HG03045 (cell line): Measurements from ENCODE around the gene AFMID.
"Not testable (repeated sequence)": the region's sequence is repeated elsewhere in the genome, so short reads cannot be mapped to it uniquely, and the experiment has no call there.

Source experiments
- ATAC-seq: cut with Tn5 transposase; IDR thresholded peaks from one replicate; pipeline ENCODE4 v1.9.1; 2021; ENCODE audit warnings: mild to moderate bottlenecking, moderate library complexity; ENCODE audit not compliant: unreplicated experiment

The AFMID gene

DNA sequence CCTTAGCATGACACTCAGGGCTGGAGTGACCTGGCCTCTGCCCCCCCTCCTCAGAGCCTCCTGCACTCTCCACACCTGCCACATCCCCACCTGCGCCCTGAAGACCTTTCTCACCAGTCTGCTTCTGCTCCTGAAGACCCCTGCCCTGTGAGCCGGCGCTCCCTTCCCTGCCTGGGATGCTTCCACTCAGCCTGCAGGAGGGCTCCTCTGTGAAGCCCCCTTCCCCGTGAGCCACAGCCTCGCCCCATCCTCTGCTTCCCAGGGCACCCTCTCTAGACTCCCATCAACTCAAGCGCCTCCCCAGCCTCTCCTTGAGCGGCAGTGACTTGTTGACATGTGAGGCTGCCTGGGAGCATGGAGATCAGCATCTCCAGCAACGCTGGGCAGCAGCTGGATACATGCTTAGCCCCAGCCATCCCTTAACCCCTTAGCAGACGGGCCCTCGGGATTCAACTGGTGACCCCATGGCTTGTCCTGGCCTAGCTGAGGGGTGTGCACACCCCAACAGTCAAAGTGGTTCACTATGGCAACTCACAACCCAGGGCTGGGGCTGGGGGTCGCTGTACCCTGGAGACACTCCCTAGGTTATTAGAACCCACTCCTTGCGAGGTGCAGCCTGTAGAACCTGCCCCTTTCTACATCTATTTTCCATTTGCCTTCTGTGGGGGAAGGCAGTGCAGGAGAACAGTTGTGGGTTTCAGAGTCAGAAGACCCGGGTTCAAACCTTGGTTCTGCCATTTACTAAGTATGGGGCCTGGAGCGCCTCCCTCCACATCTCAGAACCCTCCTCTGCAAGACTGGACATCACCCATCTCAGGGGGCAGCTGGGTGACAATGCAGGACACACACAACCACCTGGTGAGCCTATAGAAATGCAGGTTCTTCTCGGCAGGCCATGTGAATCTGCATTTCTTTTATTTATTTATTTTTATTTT lies 65.8 kb downstream of the AFMID start:
- ATAC-seq: no peak

DNA sequence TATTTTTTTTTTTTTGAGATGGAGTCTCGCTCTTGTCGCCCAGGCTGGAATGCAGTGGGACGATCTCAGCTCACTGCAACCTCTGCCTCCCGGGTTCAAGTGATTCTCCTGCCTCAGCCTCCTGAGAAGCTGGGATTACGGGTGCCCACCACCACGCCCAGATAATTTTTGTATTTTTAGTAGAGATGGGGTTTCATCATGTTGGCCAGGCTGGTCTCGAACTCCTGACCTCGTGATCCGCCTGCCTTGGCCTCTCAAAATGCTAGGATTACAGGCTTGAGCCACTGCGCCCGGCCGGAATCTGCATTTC lies 66.4 kb downstream of the AFMID start:
- ATAC-seq: not testable (repeated sequence)

DNA sequence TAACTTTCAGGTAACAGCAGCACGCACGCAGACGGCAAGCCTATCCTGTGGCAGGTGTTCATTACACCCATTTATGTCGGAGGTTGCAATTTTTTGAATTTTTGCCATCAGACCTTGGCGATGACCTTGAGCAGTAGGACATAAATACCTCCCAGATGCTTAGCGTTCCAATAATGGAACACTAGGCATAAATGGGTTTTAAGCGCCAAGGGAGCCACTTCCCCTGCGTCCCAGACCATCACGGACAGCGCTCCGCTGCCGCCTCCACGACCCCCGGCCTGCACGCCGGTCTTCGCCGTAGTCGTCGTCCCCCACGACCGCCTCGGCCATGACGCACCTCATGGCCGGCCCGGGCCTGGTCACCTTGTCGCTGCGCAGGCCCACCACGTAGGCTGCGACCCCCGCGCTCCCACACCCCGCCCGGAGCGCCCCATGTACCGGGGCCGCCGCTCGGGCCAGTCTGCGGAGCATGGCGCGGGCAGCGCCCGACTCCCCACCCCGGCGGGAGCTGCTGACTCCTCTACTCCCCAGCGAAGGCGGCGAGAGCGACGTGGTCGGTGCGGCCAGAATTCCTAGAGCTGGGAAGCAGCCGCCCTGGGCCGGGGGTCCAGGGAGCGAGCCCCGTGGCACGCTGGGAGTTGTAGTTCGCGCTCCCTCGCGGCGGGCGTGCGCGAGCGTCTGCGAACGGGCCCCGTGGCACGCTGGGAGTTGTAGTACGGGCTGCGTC lies 66.9 kb downstream of the AFMID start:
- ATAC-seq: no peak

DNA sequence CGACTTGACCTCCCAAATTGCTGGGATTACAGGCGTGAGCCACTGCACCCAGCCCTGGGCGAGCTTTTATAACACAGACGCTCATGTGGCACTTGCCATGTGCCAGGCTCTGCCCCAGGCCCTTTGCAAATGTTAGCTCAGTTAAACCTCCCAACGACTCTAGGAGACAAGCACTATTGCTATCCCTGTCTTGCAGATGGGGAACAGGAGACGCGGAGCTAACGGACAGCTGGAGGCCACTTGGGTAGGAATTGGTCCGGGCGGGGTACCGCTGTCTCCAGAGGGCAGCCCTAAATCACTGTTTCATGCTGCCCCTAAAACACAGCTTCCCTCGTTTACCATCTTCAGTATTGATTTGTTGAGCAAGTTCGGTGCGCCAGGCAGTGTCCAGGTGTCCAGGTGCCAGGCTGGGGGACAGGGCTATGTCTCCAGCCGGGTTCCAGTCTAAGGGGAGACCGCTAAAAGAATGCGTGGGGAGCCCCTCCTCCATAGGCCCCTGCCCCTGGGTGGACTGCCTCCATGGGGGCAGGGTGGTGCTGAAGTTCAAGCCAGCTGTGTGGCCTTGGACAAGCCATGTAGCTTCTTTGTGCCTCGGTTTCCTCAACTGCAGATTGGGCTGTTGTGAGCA lies 68.0 kb downstream of the AFMID start:
- no peak for ATAC-seq

DNA sequence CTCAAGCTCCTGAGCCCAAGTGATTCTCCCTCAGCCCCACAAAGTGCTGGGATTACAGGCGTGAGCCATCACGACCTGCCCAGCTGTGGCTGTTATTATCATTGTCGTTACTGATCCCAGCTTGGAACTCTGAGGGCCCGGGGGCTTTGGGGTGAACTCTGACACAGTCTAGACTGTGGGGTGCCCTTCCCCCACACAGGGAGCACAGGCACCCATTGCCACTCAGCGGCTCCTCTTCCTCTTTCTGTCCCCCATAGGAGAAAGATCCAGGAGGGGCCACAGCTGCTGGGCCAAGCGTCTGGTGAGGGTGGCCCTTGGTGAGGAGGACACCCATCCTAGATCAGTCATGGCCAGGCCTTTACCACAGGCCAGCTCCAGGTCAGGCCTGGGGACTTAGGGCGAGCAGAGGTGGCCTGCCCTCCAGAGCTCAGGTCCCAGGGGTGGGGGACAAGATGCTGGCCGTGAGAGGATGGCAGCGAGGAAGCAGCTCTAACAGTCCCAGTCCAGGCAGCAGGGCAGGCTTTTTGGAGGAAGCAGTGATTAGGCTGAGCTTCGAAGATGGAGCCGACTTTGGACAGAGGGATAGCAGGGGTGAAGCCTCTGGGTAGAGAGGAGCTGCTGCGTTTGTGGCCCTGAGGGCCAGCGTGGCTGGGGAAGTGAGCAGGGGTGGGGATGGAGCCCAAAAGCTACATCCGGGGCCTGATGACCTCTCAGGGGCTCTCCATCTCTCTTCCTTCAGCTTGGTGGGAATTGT lies 69.0 kb downstream of the AFMID start:
- no peak for ATAC-seq

DNA sequence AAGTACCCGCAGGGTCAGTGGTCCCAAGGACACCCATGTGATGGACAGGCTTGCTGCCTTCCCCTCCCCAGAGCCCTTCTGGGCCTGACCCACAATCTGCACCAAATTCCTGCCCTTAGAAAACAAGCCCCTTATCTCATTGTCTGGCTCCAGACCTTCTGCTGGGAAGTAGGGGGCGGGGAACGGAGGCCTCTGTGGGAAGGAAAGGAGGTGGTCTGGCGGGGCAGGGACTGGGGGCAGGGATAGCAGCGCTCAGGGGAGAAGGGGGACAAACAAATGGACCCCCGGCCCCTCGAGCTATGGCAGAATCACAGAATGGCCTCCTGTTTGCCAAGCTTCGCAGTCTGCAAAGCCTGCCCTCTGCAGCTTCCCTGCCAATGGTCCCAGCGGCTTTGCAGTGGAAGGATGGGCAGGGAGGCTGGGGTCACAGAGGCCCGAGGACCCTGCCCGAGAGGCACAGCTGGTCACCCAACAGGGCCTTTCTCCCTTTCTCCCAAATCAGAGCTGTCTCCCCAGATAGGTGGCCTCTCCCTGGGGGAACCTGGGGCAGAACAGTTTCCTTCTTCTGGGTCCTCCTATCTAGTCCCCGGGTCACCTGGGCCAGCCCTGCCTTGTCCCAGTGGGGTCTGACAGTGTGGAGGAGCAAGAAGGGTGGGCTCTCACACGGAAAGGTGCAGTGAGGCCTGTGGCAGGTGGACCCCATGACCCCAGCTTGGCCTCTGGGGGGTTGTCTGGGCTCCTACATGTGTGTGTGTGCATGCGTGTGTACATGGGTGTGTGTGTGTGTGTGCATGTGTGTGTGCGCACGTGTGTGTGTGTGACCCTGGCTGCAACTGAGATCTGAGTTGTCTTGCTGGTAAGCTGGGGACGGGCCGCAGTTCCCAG lies 69.8 kb downstream of the AFMID start:
- no peak for ATAC-seq
